Amygdala (tissue), 56 donors: ENCODE data around the gene PPP6R3.
"Not testable (repeated sequence)": the region's sequence is repeated elsewhere in the genome, so short reads cannot be mapped to it uniquely, and the experiment has no call there.

ENCODE experiments used
- DNase-seq, 56 donors: peaks; one replicate each; lab custom pipeline; 2025; lab: John Stamatoyannopoulos, UW

The PPP6R3 gene

GRCh38 chr11:68454767-68455166 is 5.8 kb upstream of the PPP6R3 start:
- DNase-seq, result no peak

- DNase-seq, result no peak
Observed at GRCh38 chr11:68455485-68455884, 5.1 kb upstream of the PPP6R3 start.

DNA sequence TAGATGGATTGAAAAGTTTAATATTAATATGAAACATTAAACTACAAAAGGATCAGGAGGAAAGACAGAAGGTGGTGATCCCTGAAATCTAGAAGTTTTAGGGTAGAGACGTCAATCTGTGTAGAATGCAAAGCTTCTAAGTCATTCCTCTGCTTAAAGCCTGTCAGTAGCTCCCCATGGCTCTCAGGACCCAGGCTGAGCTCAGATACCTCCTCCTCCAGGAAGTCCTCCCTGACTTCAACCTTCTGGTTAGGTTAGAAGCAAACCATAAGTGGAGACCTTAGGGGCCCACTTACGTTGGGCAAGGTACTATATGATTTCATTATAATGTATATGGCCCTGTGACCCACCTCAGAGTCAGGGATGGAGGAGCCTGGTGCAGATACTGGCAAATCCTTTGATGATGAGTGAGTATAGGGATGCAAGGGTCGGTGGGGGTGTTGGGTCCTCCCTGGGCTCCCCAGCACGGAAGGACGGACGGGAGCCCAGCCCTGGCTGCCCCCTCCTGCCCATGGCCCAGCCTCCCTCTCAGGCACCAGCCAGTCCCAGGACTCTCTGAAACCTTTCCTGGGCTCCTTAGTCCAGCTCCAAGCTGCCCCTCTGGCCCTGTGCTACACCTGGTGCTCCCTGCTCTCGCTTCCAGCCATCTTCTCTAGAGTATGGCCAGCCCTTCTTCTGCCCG is 3.2 kb upstream of the PPP6R3 start:
- no peak for DNase-seq

DNA sequence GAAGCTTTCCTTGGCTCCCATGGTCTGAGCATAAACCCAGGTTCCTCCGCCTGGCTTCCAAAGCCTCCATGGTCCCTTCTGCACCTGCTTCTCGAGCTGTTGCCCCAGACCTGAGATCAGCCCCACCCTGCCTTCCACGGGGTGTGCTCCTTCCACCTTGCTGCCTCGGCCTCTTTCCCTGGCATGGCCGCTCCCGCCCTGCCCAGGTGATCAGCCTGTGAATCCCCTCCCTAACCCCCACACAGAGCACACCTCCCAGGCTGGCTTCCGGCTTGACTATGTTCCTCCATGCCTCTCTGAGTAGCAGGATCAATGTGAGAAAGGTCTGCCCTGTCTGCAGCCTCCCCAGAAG is 2.7 kb upstream of the PPP6R3 start:
- DNase-seq, result no peak

DNA sequence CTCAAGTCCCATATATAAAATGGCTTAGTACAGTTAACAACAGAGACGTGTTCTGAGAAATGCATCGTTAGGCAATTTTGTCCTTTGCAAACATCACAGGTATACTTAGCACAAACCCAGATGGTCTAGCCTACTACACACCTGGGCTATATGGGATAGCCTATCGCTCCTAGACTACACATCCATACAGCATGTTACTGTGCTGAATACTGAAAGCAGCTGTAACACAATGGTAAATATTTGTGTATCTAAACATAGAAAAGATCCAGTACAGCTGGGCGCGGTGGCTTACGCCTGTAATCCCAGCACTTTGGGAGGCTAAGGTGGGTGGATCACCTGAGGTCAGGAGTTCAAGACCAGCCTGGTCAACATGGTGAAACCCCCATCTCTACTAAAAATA is 2.2 kb upstream of the PPP6R3 start:
- DNase-seq, result not testable (repeated sequence)

- DNase-seq, result peak; percentile 78 to 100 (median 97)
Observed at GRCh38 chr11:68459886-68460740, 439 bp upstream of the PPP6R3 start.

DNA sequence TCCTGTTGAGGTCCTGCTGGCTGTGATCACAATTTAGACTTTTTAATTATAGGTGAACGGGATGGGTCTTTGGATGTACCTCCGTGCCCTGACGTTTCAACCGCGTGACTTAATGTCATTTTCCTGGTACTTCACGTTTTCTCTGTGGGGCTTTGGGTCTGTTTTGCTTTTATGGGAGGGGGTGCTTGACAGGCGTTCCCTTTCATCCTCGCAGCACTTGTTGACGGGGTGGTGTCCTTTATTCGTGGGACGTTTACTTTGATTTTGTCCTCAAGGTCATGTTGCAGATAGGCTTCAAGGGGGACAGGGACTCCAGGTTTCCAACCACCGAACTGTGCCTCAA is 994 bp downstream of the PPP6R3 start:
- no peak for DNase-seq

DNA sequence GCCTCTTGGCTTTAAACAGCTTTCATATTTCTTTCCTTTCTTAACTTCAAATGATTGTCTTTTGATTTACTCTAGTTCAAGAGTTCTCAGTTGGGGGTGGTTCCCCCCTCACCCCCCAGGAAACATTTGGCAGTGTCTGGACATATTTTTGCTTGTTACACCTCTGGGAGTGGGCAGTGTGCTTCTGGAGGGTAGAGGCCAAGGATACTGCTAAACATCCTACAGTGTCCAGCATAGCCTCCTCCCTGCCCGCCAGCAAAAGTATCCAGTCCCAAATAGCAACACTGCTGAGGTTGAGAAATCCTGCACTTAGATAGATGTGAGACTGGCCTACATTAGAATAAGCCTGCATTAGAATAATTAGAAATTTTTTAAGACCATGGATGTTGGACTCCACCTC is 3.2 kb downstream of the PPP6R3 start:
- no peak for DNase-seq

- DNase-seq, result no peak
Observed at GRCh38 chr11:68467201-68467834, 6.8 kb downstream of the PPP6R3 start.

GRCh38 chr11:68468217-68468828 is 7.8 kb downstream of the PPP6R3 start:
- no peak for DNase-seq

DNA sequence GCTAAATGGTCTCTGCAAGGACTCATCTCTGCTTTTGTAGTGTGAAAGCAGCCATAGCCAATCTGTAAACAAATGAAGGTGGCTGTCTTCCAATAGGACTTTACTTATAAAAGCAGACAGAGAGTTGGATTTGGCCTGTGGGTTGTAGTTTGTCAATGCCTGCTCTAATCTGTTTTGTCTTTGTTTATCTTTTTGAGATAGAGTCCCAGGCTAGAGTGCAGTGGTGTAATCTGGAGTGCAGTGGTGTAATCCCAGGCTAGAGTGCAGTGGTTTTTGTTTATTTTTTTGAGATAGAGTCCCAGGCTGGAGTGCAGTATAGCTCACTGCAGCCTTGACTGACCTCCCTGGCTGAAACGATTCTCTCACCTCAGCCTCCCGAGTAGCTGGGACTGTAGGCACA is 8.6 kb downstream of the PPP6R3 start:
- DNase-seq, result no peak

DNA sequence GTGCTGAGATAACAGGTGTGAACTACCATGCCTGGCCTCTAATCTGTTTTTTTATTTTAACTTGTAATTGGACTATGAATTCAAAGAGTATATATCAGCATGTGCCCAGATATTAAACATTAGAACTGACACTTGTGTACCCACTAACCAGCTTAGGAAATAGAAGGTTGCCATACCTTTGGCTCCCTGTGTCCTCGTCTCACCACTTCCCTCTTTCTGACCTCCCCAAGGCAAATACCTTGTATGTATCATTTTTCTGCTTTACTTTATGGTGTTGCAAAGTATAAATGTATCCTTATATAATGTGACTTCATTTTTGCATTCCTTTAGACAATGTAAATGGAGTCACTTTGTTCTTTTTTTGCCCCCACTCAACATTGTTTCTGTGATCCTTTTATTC is 9.1 kb downstream of the PPP6R3 start:
- DNase-seq, result no peak

DNA sequence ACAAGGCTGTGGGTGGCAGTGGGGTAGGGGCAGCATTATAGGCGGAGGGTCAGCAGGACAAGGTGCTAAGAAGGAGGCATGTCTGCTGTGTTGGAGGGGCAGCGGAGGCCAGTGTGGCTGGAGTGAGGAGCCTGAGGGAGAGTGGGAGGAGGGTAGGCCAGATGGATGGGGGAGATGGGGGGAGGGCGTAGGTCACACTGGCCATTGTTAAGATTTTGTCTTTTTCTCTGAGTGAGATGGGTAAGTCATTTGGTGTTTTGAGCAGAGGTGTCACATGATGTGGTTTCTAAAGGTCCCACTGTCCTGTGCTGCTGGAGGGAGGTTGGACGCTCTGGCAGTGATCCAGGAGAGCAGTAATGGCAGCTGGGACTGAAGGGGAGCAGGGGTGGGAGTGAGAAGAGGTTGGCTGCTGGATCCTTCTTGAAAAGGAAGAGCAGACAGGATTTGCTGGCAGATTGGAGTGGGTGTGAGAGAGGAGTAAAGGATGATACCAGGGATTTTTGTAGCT is 9.8 kb downstream of the PPP6R3 start:
- DNase-seq, result peak in 12 of 56 donors; percentile 12 to 72 (median 29)

DNA sequence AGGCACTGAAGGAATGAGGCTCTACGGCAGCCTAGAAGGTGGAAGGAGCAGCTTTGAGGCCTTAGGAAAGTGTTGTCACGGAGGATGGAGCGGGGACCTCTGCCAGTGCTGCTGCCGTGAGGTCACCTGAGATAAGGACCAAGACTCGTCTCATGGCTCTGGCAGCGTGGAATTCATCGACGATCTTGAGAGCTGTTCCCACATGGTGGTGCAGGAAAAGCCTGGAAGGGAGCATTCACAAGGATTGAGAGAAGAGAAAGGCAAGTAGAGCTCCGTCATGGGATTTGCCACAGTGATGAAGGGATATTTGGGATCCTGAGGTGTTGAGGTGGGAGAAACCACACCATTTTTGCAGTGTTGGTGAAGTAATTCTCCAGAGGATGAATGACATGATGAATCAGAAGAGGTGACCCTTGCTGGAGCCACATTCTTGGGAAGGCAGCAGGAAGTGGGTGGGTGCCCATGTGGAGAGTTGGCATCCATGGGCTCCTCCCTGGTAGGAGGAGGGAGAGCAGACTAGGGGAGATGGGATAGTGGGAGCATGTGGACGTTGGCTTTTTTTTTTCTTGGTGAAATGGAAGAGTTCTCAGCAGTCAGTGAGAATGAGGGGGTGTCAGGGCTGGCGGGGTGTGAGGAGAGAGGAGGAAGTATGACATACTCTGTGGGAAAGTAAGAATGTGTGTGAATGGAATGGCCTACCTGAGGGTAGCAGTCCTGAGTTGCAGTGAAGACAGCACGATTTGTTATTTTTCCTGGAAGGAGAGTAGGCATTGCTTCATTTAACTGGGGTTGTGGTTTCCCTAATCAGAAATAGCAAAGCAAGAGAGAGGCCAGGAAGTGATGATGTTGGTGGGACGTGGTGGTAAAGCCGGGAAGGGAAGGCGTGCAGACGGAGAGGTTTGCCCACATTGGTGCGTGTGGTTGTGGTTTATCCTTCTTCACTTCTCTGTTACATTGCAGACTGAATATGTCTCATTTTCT is 11.1 kb downstream of the PPP6R3 start:
- DNase-seq, result no peak

- no peak for DNase-seq
Observed at GRCh38 chr11:68472778-68473177, 12.2 kb downstream of the PPP6R3 start.

- no peak for DNase-seq
Observed at GRCh38 chr11:68473693-68474092, 13.1 kb downstream of the PPP6R3 start.

GRCh38 chr11:68475626-68476025 is 15.1 kb downstream of the PPP6R3 start:
- not testable (repeated sequence) for DNase-seq

DNA sequence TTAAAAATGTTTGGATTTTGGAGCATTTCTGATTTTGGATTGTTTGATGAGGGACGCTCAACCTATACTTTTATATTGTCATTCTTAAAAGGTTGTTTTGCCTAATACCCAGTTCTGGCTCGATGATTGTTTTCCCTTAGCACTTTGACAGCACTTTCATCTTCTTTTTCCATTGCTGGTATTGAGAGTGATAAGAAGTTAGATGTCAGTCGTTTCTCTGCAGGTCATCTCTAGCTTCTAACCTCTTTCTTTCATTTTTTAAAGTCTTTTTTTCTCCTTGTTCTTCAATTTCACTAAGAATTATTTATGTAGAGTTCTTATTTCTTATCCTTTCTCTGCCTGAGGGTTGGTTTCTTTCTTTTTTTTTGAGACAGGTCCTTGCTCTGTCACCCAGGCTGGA is 18.8 kb downstream of the PPP6R3 start:
- no peak for DNase-seq

DNA sequence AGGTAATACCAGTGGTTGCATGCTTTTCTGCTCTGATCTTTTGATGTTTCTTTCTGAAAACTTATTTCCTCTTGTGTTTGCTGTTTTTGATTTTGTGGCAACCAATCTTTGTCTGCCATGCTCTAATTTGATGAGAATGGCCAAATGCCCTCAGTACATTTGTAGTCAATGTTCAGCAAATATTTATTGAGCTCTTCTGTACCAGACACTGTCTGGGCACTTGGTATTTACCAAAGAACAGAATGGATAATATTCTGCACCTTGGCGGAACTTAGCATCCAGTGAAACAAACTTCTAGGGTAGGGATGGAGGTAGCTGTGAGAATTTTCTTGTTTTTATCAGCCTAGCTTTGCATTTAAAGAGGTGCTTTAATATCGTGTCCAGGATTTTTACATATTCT is 19.6 kb downstream of the PPP6R3 start:
- DNase-seq, result no peak
